ENCODE data around the gene MTCL3.

MTCL3 gene

GRCh38 chr6:127515794-127516661 lies 3.1 kb downstream of the MTCL3 start (continued):
- TF ChIP-seq ZHX2 (IDR thresholded peaks at IDR 0.05; ENCODE audit: low read depth) (no peak), ZHX2 (CRISPR knock-in tag; IDR thresholded peaks at IDR 0.05; ENCODE audit: borderline replicate concordance) (peak; percentile 36; the same call in 1 of the 2 replicates), ELF4 (CRISPR knock-in tag; IDR thresholded peaks at IDR 0.05; ENCODE audit: borderline replicate concordance) (no peak), TAF15 (IDR thresholded peaks at IDR 0.05; ENCODE audit: low read depth, low read length, poor library complexity, severe bottlenecking) (no peak), KDM5B (CRISPR knock-in tag; IDR thresholded peaks at IDR 0.05; ENCODE audit: borderline replicate concordance) (peak; percentile 91; the same call in 1 of the 2 replicates), SNAPC4 (CRISPR knock-in tag; IDR thresholded peaks at IDR 0.05) (peak; percentile 60; the same call in 1 of the 2 replicates), ZNF501 (CRISPR knock-in tag; IDR thresholded peaks at IDR 0.05) (peak; percentile 51; the same call in 1 of the 2 replicates), SAFB2 (CRISPR knock-in tag; IDR thresholded peaks at IDR 0.05; ENCODE audit: borderline replicate concordance, low read depth) (no peak), ZBTB49 (CRISPR knock-in tag; IDR thresholded peaks at IDR 0.05; ENCODE audit: borderline replicate concordance) (no peak), YEATS2 (CRISPR knock-in tag; IDR thresholded peaks at IDR 0.05; ENCODE audit: borderline replicate concordance) (no peak), MAFF (IDR thresholded peaks at IDR 0.05; ENCODE audit: low read depth, low read length) (no peak), TBP (CRISPR knock-in tag; IDR thresholded peaks at IDR 0.05) (no peak), GPN1 (CRISPR knock-in tag; IDR thresholded peaks at IDR 0.05; ENCODE audit: borderline replicate concordance) (0 out of 2 replicates have a peak, but pooled peaks have one; percentile 39), ZBTB3 (CRISPR knock-in tag; IDR thresholded peaks at IDR 0.05; ENCODE audit: borderline replicate concordance, low read depth) (no peak), FOSL2 (CRISPR knock-in tag; IDR thresholded peaks at IDR 0.05) (0 out of 2 replicates have a peak, but pooled peaks have one; percentile 14)

All from HepG2 (cell line).